Endodermal cell (in vitro differentiated cells): ENCODE results near the gene NTPCR. TPM values are rescaled to one million over a fixed set of nuclear protein-coding genes. Genes with fewer than 3 reads are reported as not detected.
"Not testable (repeated sequence)": the region's sequence is repeated elsewhere in the genome, so short reads cannot be mapped to it uniquely, and the experiment has no call there.

ENCODE experiments used
- DNase-seq: peaks from one replicate; pipeline ENCODE4 v3.0.0-alpha.2; 2017
- H3K27ac ChIP-seq: 2 replicates; pipeline ENCODE4 v1.5.1; 2013; ENCODE audit warnings: mild to moderate bottlenecking, low read depth, low read length, moderate library complexity
- H3K27me3 ChIP-seq: 2 replicates; pipeline ENCODE4 v1.6.1; 2013; ENCODE audit warnings: mild to moderate bottlenecking, low read length, moderate library complexity; ENCODE audit not compliant: insufficient read depth, control insufficient read depth, poor library complexity, severe bottlenecking
- H3K36me3 ChIP-seq: 2 replicates; pipeline ENCODE4 v1.7.0; 2013; ENCODE audit warnings: mild to moderate bottlenecking, low read length, moderate library complexity; ENCODE audit not compliant: control insufficient read depth, insufficient read depth
- H3K4me1 ChIP-seq: one replicate; pipeline ENCODE4 v1.7.0; 2013; ENCODE audit warnings: low read length; ENCODE audit not compliant: control insufficient read depth, insufficient read depth
- H3K4me3 ChIP-seq: 2 replicates; pipeline ENCODE4 v1.5.1; 2013; ENCODE audit warnings: mild to moderate bottlenecking, low read length, moderate library complexity
- H3K9ac ChIP-seq: 2 replicates; pipeline ENCODE4 v1.6.1; 2013; ENCODE audit warnings: mild to moderate bottlenecking, low read length, moderate library complexity; ENCODE audit not compliant: poor library complexity, severe bottlenecking; ENCODE audit errors: extremely low read depth
- H3K9me3 ChIP-seq: 2 replicates; pipeline ENCODE4 v1.6.1; 2013; ENCODE audit warnings: mild to moderate bottlenecking, low read length, moderate library complexity; ENCODE audit not compliant: control insufficient read depth
- H3K27ac Mint-ChIP-seq: 2 replicates; pipeline ENCODE4 v1.8.0; 2020; ENCODE audit warnings: mixed read lengths
- H3K27me3 Mint-ChIP-seq: 2 replicates; pipeline ENCODE4 v1.8.0; 2021; ENCODE audit warnings: mild to moderate bottlenecking, mixed read lengths; ENCODE audit not compliant: insufficient read depth
- H3K36me3 Mint-ChIP-seq: 2 replicates; pipeline ENCODE4 v1.8.0; 2020; ENCODE audit warnings: low read depth, mixed read lengths
- H3K4me1 Mint-ChIP-seq: 2 replicates; pipeline ENCODE4 v1.8.0; 2020; ENCODE audit warnings: mixed read lengths
- H3K4me3 Mint-ChIP-seq: 2 replicates; pipeline ENCODE4 v1.8.0; 2020; ENCODE audit warnings: mild to moderate bottlenecking, moderate library complexity, mixed read lengths
- H3K9me3 Mint-ChIP-seq: 2 replicates; pipeline ENCODE4 v1.8.0; 2020; ENCODE audit warnings: mild to moderate bottlenecking, mixed read lengths
- WGBS, 2 experiments: methylation state at CpG; one replicate each; pipeline versions ENCODE4 v1.1.5 to v1.1.7; 2013; ENCODE audit warnings: missing lambda C conversion rate in 2 of 2, mixed read lengths in 1 of 2; ENCODE audit not compliant: insufficient coverage in 1 of 2, insufficient read length in 1 of 2; 5-methylcytosine and 5-hydroxymethylcytosine counted together
- total RNA-seq, 2 donors: library from RNA; stranded (reverse); fragmentation: NEBNext Ultra II Directional in 1 of 2; extraction: Animal tissue kit (Norgen Biotek cat#: 25700) in 1 of 2; gene quantifications; 2 replicates in 1 of 2; 3 replicates in 1 of 2; pipeline ENCODE4 v1.2.1, GENCODE V29; 2021
- TF ChIP-seq, protein P1 (sequence below): fragments of 200-600 bp; sonication (generic); conservative IDR thresholded peaks from 2 replicates; pipeline ENCODE4 v1.5.0; 2021; ENCODE audit warnings: antibody characterized with exemption, mild to moderate bottlenecking

Gene NTPCR
- total RNA-seq, 2 donors from 2014 or later, result 30.9 to 43.3 TPM

- Mint-ChIP-seq H3K9me3 (peaks cover 22% of the 10 kb centered on the region), H3K36me3 (peaks cover 79% of the 10 kb centered on the region), H3K4me3 (no peak overlapping the region), H3K4me1 (peaks cover 3% of the 10 kb centered on the region), H3K27me3 (no peaks in the 10 kb centered on the region), H3K27ac (no peak overlapping the region)
- Histone ChIP-seq H3K9me3 (peaks cover 18% of the 10 kb centered on the region), H3K27ac (no peak overlapping the region), H3K9ac (no peak overlapping the region), H3K4me3 (no peak overlapping the region), H3K36me3 (no peaks in the 10 kb centered on the region), H3K4me1 (no peaks in the 10 kb centered on the region), H3K27me3 (no peaks in the 10 kb centered on the region)
- TF ChIP-seq, protein P1, sequence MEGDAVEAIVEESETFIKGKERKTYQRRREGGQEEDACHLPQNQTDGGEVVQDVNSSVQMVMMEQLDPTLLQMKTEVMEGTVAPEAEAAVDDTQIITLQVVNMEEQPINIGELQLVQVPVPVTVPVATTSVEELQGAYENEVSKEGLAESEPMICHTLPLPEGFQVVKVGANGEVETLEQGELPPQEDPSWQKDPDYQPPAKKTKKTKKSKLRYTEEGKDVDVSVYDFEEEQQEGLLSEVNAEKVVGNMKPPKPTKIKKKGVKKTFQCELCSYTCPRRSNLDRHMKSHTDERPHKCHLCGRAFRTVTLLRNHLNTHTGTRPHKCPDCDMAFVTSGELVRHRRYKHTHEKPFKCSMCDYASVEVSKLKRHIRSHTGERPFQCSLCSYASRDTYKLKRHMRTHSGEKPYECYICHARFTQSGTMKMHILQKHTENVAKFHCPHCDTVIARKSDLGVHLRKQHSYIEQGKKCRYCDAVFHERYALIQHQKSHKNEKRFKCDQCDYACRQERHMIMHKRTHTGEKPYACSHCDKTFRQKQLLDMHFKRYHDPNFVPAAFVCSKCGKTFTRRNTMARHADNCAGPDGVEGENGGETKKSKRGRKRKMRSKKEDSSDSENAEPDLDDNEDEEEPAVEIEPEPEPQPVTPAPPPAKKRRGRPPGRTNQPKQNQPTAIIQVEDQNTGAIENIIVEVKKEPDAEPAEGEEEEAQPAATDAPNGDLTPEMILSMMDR, result no peak
- no peak for DNase-seq
- 91% methylated on average over 3 of the region's 3 CpGs; no CpG with 5 or more reads in 1 of the 2 experiments for WGBS, 2 experiments
Observed at GRCh38 chr1:232998646-232999045, 48.2 kb downstream of the NTPCR start.

DNA sequence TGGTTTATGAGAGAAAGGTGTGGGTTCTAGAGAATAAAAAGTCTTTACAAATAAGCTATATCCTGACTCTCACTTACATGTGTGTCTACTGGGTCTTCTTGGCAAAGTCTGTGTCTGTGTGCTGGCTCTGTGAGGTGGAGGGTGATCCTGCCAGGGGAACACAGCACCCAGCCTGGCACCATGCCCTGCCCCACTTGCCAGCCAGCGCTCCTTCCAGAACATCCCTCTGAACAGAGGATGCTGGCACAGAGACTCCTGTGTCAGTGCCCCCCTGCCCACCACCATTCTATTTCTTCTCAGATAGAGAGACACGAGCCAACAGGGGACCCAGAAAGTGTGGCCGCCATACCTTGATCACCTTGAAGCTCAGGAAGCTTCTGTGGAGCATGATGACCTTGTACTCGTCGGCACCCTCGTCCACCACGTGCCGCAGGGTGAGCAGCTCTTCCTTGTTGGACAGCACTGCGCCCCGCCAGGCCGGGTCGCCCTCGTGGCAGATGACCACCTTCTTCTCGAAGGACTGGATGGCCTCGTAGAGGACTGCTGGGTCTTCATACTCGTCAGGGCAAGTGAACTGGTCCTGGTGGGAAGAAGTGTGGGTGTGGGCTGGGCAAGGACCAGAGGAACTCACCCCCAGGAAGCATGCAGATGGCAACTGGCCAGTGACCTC, 49.7 kb downstream of the NTPCR start:
- Histone ChIP-seq H3K27me3 (no peaks in the 10 kb centered on the region), H3K36me3 (no peaks in the 10 kb centered on the region), H3K9me3 (peaks cover 4% of the 10 kb centered on the region), H3K4me3 (no peak overlapping the region), H3K4me1 (peaks cover 4% of the 10 kb centered on the region), H3K9ac (no peak overlapping the region), H3K27ac (no peak overlapping the region)
- Mint-ChIP-seq H3K4me1 (peaks cover 6% of the 10 kb centered on the region), H3K27ac (no peak overlapping the region), H3K4me3 (no peak overlapping the region), H3K27me3 (no peaks in the 10 kb centered on the region), H3K36me3 (peaks cover 66% of the 10 kb centered on the region), H3K9me3 (peaks cover 10% of the 10 kb centered on the region)
- TF ChIP-seq, protein P1, result no peak
- WGBS, 2 experiments, result 95 to 100% methylated on average over 10 to 16 of the region's 16 CpGs
- no peak for DNase-seq

- DNase-seq, H3K4me3 Mint-ChIP-seq, H3K9me3 ChIP-seq, H3K27me3 Mint-ChIP-seq, H3K27me3 ChIP-seq, H3K4me3 ChIP-seq, H3K27ac Mint-ChIP-seq, H3K27ac ChIP-seq, H3K9ac ChIP-seq, H3K9me3 Mint-ChIP-seq, H3K36me3 ChIP-seq: not testable (repeated sequence)
- H3K4me1 ChIP-seq, result peaks cover 21% of the 10 kb centered on the region
- Mint-ChIP-seq H3K36me3 (peaks cover 35% of the 10 kb centered on the region), H3K4me1 (peaks cover 20% of the 10 kb centered on the region)
- 88 to 97% methylated on average over 1 to 5 of the region's 5 CpGs for WGBS, 2 experiments
Observed at GRCh38 chr1:233003638-233004037, 53.2 kb downstream of the NTPCR start.

DNA sequence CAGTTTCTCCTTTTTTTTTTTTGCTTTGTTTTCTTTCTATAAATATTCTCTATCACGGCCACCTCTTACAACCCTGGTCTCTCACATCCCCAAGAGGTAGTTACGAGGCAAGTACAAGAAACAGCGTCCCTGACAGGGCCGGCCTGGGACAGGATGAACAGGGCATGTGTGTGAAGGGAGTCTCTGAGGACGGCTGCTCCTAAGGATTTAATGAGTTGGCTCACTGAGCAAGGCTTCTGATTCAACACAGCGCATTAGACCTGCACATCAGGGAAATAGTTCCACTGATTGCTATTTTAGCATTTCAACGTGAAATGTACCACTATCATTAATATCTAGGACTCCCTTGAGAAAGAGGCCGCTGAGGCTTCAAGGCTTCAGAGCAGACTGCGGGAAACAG, 54.0 kb downstream of the NTPCR start:
- peaks cover 21% of the 10 kb centered on the region for H3K4me1 ChIP-seq
- Mint-ChIP-seq H3K4me3 (no peak overlapping the region), H3K27ac (no peak overlapping the region), H3K9me3 (peaks cover 7% of the 10 kb centered on the region), H3K27me3 (no peaks in the 10 kb centered on the region), H3K36me3 (peaks cover 28% of the 10 kb centered on the region), H3K4me1 (peaks cover 20% of the 10 kb centered on the region)
- no peaks in the 10 kb centered on the region for H3K36me3 ChIP-seq
- no peak overlapping the region for H3K9ac ChIP-seq
- H3K27ac ChIP-seq, result no peak overlapping the region
- H3K27me3 ChIP-seq, result no peaks in the 10 kb centered on the region
- H3K9me3 ChIP-seq, result no peaks in the 10 kb centered on the region
- no peak overlapping the region for H3K4me3 ChIP-seq
- TF ChIP-seq, protein P1, result no peak
- peak; percentile 17 for DNase-seq
- whole genome bisulfite sequencing, 2 experiments, result 95 to 97% methylated on average over 8 to 9 of the region's 9 CpGs
